Measurements from ENCODE around the gene COX10.

DNA sequence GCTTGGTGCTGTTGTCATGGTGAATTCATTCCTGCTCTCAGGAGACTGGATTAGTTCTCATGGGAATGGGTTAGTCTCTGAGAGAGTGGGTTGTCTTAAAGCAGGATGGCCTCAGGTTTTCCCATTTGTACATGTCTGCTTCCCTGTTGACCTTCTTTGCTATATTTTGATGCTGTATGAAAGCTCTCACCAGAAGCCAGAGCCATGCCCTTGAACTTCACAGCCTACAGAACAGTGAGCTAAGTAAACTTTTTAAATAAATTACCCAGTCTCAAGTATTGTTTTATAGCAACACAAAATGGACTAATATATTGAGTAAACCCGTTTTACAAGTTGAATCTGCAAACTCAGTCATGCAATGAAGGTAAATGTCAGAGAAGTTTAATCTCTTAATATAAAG lies 100.6 kb downstream of the COX10 start:
- TF ChIP-seq, protein P1, sequence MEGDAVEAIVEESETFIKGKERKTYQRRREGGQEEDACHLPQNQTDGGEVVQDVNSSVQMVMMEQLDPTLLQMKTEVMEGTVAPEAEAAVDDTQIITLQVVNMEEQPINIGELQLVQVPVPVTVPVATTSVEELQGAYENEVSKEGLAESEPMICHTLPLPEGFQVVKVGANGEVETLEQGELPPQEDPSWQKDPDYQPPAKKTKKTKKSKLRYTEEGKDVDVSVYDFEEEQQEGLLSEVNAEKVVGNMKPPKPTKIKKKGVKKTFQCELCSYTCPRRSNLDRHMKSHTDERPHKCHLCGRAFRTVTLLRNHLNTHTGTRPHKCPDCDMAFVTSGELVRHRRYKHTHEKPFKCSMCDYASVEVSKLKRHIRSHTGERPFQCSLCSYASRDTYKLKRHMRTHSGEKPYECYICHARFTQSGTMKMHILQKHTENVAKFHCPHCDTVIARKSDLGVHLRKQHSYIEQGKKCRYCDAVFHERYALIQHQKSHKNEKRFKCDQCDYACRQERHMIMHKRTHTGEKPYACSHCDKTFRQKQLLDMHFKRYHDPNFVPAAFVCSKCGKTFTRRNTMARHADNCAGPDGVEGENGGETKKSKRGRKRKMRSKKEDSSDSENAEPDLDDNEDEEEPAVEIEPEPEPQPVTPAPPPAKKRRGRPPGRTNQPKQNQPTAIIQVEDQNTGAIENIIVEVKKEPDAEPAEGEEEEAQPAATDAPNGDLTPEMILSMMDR (conservative IDR thresholded peaks at IDR 0.05; ENCODE audit: low read depth, low read length) = no peak
- TF ChIP-seq EZH2 (IDR thresholded peaks at IDR 0.05; ENCODE audit: borderline replicate concordance, low read depth, low read length, poor library complexity, severe bottlenecking) = no peak
